Astrocyte of the cerebellum (primary cell): ENCODE results near the gene IKZF3.
A peak's percentile ranks its signal among the peaks of the same experiment; 100 is the strongest.

Source experiments
- DNase-seq: peaks from one replicate; pipeline ENCODE4 v3.0.0-alpha.2; 2011; ENCODE audit warnings: low read depth
- H3K4me3 ChIP-seq: 2 replicates; pipeline ENCODE4 v1.5.1; 2011; ENCODE audit warnings: mild to moderate bottlenecking, low read depth, low read length, moderate library complexity
- in situ Hi-C: cut with HindIII; loops from 2 replicates; pipeline ENCODE4 v1.10.0; 2017; ENCODE audit warnings: low sequenced_read_pairs
- TF ChIP-seq, protein P1 (sequence below): IDR thresholded peaks from 2 replicates; pipeline ENCODE4 v1.5.1; 2012; ENCODE audit warnings: low read length, low read depth, moderate library complexity, mild to moderate bottlenecking; ENCODE audit errors: missing control alignments

Gene IKZF3

DNA sequence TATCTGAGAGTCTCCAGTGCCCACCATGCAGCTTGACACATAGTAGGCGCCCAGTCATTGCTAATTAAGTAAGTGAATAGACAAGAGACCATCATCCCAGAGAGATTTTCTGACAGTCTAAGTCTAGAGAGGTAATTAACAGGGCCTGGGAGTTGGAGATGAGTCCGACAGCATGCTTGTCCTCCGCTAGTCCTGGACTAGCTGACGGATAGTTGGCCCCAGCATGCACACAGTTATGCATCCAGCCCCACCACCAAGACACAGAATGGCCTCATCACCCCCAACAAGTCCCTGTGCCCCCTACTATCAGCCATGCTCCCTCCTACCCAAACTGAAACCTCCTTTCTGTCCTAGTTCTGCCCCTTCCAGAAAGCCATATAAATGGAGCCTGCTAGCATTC, 116.4 kb downstream of the IKZF3 start:
- TF ChIP-seq, protein P1, sequence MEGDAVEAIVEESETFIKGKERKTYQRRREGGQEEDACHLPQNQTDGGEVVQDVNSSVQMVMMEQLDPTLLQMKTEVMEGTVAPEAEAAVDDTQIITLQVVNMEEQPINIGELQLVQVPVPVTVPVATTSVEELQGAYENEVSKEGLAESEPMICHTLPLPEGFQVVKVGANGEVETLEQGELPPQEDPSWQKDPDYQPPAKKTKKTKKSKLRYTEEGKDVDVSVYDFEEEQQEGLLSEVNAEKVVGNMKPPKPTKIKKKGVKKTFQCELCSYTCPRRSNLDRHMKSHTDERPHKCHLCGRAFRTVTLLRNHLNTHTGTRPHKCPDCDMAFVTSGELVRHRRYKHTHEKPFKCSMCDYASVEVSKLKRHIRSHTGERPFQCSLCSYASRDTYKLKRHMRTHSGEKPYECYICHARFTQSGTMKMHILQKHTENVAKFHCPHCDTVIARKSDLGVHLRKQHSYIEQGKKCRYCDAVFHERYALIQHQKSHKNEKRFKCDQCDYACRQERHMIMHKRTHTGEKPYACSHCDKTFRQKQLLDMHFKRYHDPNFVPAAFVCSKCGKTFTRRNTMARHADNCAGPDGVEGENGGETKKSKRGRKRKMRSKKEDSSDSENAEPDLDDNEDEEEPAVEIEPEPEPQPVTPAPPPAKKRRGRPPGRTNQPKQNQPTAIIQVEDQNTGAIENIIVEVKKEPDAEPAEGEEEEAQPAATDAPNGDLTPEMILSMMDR = no peak
- H3K4me3 ChIP-seq = no peak overlapping the region
- DNase-seq = no peak
- in situ Hi-C loops = no loop called here

DNA sequence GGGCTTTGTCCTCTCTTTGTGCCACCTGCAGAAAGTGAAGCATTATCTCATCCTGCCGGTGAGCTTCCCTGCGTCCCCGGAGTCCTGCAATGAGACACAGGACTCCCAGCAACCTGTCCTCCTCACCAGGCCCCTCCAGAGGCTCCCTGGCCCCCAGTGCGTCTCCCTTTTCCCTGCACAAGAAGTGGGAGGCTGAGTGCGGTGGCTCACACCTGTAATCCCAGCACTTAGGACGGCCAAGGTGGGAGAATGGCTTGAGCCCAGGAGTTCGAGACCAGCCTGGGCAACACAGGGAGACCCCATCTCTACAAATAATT, 118.0 kb downstream of the IKZF3 start:
- in situ Hi-C loops = no loop called here
- DNase-seq = no peak
- TF ChIP-seq, protein P1 = no peak
- no peak overlapping the region for H3K4me3 ChIP-seq

DNA sequence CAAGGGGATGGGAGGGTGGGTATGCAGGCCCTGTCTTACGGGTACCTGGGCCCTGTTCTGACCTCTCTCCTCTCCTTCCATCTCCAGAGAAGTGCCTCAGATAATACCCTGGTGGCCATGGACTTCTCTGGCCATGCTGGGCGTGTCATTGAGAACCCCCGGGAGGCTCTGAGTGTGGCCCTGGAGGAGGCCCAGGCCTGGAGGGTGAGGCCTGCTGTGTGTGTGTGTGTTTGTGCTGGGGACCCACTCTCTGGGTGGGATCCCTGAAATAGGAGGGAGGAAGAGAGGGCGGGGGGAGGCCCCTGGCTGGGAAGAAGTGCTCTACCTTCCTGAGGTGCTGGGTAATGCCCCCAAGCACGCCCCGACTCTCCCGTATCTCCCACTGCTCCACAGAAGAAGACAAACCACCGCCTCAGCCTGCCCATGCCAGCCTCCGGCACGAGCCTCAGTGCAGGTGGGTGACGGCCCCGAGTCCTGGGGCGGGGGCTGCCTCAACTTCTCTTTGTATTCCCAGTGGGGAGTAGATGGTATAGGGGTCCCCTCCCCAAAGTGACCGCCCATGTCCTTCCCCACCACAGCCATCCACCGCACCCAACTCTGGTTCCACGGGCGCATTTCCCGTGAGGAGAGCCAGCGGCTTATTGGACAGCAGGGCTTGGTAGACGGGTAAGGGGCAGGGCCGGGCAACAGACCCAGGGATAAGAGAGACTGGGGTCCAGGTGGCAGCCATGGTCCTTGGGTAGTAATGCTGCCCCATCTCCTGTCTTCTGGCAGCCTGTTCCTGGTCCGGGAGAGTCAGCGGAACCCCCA, 118.6 kb downstream of the IKZF3 start:
- TF ChIP-seq, protein P1 = no peak
- DNase-seq = no peak
- H3K4me3 ChIP-seq = no peak overlapping the region
- in situ Hi-C loops = no loop called here

DNA sequence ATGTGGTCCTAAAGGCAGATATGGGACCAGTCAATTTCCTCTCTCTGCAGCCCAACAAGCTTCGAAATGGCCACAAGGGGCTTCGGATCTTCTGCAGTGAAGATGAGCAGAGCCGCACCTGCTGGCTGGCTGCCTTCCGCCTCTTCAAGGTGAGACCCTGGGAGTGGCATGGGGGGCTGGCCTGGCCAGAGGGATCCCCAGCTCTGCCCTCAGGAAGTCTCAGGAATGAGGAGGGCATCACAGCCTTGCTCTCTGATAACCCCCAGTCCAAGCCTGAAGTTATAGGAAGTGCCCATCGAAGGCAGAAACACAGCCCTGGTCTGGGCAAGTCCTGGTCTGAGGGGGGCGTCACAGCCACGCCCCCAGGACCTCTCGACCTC, 119.3 kb downstream of the IKZF3 start:
- DNase-seq = no peak
- no peak overlapping the region for H3K4me3 ChIP-seq
- in situ Hi-C loops = loop anchor here (5.0 kb wide), 1 partner anchor 68 kb away; no protein-coding TSS in a partner anchor
- TF ChIP-seq, protein P1 = peak; percentile 8

DNA sequence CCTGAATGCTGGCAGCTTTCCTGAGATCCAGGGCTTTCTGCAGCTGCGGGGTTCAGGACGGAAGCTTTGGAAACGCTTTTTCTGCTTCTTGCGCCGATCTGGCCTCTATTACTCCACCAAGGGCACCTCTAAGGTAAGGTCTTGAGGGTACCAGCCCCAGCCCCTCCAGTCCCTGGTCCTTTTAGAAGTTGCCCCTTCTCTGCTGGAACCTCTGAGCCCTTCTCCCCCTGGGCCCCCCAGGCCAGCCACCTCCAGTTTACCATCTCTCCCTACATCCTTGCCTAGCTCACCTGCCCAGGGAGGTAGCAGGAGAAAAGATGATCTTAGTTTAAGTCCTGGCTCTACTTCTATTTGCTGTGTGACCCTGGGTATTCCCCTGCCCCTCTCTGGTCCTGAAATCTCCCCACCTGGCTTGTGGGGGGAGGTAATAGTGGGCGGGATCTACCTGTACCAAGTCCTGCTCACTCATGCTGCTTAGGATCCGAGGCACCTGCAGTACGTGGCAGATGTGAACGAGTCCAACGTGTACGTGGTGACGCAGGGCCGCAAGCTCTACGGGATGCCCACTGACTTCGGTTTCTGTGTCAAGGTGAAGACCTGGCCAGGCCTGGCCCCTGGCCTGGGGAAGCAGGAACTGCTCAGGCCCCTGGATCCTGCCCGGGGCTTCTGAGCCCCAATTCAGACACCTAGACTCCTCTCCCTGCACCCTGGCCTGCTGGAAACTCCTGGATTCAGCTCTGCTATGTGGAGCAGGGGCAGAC, 119.9 kb downstream of the IKZF3 start:
- in situ Hi-C loops = loop anchor here (5.0 kb wide), 1 partner anchor 67 kb away; no protein-coding TSS in a partner anchor
- DNase-seq = no peak
- no peak overlapping the region for H3K4me3 ChIP-seq
- TF ChIP-seq, protein P1 = no peak

DNA sequence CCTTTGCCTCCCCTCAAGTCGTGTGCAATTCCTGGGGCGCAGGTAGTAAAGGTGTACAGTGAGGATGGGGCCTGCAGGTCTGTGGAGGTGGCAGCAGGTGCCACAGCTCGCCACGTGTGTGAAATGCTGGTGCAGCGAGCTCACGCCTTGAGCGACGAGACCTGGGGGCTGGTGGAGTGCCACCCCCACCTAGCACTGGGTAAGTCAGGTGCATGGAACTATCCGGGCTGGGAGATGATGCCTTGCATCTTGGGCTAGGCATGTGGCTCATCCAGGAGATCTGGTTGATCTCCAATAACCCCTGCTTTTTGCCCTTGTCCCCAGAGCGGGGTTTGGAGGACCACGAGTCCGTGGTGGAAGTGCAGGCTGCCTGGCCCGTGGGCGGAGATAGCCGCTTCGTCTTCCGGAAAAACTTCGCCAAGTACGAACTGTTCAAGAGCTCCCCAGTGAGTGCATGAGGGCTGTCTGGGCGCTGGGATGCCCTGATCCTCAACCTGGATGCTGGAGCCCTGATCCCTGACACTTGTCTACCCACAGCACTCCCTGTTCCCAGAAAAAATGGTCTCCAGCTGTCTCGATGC, 121.2 kb downstream of the IKZF3 start:
- H3K4me3 ChIP-seq = no peak overlapping the region
- in situ Hi-C loops = loop anchor here (5.0 kb wide), 1 partner anchor 66 kb away; no protein-coding TSS in a partner anchor
- no peak for DNase-seq
- TF ChIP-seq, protein P1 = no peak
